GM18870 (cell line): ENCODE measurements around the gene CEACAM3.
"Not testable (repeated sequence)": the region's sequence is repeated elsewhere in the genome, so short reads cannot be mapped to it uniquely, and the experiment has no call there.

ENCODE experiments used
- ATAC-seq: cut with Tn5 transposase; IDR thresholded peaks from one replicate; pipeline ENCODE4 v1.9.1; 2021; ENCODE audit warnings: moderate library complexity; ENCODE audit not compliant: unreplicated experiment

Gene CEACAM3

GRCh38 chr19:41796362-41796761 is at the start of gene CEACAM3:
CEACAM3 (plus strand) TSS chr19:41796587; CDS start chr19:41796678, 91 bp downstream.
- no peak for ATAC-seq

GRCh38 chr19:41746593-41747227 is 49.7 kb upstream of the CEACAM3 start:
- no peak for ATAC-seq

- no peak for ATAC-seq
Observed at GRCh38 chr19:41748012-41748411, 48.4 kb upstream of the CEACAM3 start.

- ATAC-seq: not testable (repeated sequence)
Observed at GRCh38 chr19:41750248-41751134, 45.9 kb upstream of the CEACAM3 start.

GRCh38 chr19:41753159-41753558 is 43.2 kb upstream of the CEACAM3 start:
- no peak for ATAC-seq

- no peak for ATAC-seq
Observed at GRCh38 chr19:41753936-41754529, 42.4 kb upstream of the CEACAM3 start.

GRCh38 chr19:41755328-41755913 is 41.0 kb upstream of the CEACAM3 start, which contains the start of gene CEACAM6:
CEACAM6 (plus strand) TSS chr19:41755530; CDS start chr19:41755639, 109 bp downstream.
- no peak for ATAC-seq

- ATAC-seq: no peak
Observed at GRCh38 chr19:41758846-41759245, 37.5 kb upstream of the CEACAM3 start.

GRCh38 chr19:41767115-41767514 is 29.3 kb upstream of the CEACAM3 start:
- no peak for ATAC-seq

GRCh38 chr19:41768105-41768504 is 28.3 kb upstream of the CEACAM3 start:
- not testable (repeated sequence) for ATAC-seq

- no peak for ATAC-seq
Observed at GRCh38 chr19:41769608-41770007, 26.8 kb upstream of the CEACAM3 start.

- no peak for ATAC-seq
Observed at GRCh38 chr19:41771410-41771809, 25.0 kb upstream of the CEACAM3 start.

- ATAC-seq: no peak
Observed at GRCh38 chr19:41774515-41774980, 21.8 kb upstream of the CEACAM3 start.

GRCh38 chr19:41776700-41777099 is 19.7 kb upstream of the CEACAM3 start:
- ATAC-seq: no peak

- no peak for ATAC-seq
Observed at GRCh38 chr19:41783612-41784011, 12.8 kb upstream of the CEACAM3 start.

- no peak for ATAC-seq
Observed at GRCh38 chr19:41784312-41784711, 12.1 kb upstream of the CEACAM3 start.

GRCh38 chr19:41784743-41785142 is 11.6 kb upstream of the CEACAM3 start:
- no peak for ATAC-seq

- no peak for ATAC-seq
Observed at GRCh38 chr19:41785653-41786052, 10.7 kb upstream of the CEACAM3 start.

- no peak for ATAC-seq
Observed at GRCh38 chr19:41787055-41787454, 9.3 kb upstream of the CEACAM3 start.

GRCh38 chr19:41788518-41788917 is 7.9 kb upstream of the CEACAM3 start:
- ATAC-seq: not testable (repeated sequence)

GRCh38 chr19:41789053-41789452 is 7.3 kb upstream of the CEACAM3 start:
- ATAC-seq: not testable (repeated sequence)
